Activated CD4-positive, alpha-beta T cell treated with anti-CD3 and anti-CD28 coated beads for 48 hours (primary cell): ENCODE data around the gene ITGAE.
A peak's percentile ranks its signal among the peaks of the same experiment; 100 is the strongest.
"Not testable (repeated sequence)": the region's sequence is repeated elsewhere in the genome, so short reads cannot be mapped to it uniquely, and the experiment has no call there.

Experiments used
- DNase-seq: peaks from one replicate; pipeline ENCODE4 v3.0.0-alpha.2; 2020

Gene ITGAE, protein sequence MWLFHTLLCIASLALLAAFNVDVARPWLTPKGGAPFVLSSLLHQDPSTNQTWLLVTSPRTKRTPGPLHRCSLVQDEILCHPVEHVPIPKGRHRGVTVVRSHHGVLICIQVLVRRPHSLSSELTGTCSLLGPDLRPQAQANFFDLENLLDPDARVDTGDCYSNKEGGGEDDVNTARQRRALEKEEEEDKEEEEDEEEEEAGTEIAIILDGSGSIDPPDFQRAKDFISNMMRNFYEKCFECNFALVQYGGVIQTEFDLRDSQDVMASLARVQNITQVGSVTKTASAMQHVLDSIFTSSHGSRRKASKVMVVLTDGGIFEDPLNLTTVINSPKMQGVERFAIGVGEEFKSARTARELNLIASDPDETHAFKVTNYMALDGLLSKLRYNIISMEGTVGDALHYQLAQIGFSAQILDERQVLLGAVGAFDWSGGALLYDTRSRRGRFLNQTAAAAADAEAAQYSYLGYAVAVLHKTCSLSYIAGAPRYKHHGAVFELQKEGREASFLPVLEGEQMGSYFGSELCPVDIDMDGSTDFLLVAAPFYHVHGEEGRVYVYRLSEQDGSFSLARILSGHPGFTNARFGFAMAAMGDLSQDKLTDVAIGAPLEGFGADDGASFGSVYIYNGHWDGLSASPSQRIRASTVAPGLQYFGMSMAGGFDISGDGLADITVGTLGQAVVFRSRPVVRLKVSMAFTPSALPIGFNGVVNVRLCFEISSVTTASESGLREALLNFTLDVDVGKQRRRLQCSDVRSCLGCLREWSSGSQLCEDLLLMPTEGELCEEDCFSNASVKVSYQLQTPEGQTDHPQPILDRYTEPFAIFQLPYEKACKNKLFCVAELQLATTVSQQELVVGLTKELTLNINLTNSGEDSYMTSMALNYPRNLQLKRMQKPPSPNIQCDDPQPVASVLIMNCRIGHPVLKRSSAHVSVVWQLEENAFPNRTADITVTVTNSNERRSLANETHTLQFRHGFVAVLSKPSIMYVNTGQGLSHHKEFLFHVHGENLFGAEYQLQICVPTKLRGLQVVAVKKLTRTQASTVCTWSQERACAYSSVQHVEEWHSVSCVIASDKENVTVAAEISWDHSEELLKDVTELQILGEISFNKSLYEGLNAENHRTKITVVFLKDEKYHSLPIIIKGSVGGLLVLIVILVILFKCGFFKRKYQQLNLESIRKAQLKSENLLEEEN

DNA sequence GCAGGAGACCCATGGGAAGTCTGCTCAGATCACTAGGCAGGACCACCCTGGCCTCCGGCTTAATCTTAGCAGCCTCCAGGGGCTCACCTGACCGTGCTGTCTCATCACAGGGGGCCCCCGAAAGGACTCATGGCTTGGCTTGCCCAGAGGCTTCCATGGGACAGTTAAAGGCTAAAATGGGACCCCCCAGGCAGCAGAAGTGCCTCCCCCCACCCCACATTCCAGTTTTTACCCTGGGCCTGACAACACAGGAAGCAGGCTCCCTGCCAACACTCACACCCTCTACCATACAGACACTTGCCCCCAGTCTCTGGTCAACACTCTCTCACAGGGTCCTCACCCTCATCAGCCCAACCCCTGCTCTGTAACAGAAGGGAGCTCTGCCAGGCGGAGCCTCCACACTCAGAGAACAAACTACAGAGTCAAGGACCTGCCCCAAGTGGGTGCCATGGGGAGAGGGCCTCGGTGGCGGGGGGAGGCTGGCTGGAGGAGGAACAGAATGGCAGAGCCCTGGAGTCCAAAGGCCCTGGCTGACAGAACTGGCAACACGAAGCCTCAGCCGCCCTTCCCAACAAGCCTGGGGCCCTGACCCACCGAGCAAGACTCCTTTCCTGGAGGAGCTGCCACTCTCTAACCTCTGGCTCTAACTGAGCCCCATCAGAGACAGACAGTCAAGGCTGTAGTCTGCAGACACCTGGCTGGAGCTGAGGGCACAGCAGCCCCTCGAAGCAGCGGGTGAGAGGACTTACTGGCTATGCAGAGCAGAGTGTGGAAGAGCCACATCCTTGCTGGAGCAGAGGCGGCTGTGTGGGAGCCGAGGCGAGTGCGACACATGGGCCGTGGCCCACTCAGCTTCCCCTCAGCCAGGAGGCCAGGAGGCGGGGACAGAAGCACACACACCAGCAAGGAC lies at the start of gene ITGAE:
Gene ITGAE, minus strand, starts transcription at position 827 of the 910 bp plus-strand sequence. Its CDS starts 44 bp downstream, at position 783.
- no peak for DNase-seq

DNA sequence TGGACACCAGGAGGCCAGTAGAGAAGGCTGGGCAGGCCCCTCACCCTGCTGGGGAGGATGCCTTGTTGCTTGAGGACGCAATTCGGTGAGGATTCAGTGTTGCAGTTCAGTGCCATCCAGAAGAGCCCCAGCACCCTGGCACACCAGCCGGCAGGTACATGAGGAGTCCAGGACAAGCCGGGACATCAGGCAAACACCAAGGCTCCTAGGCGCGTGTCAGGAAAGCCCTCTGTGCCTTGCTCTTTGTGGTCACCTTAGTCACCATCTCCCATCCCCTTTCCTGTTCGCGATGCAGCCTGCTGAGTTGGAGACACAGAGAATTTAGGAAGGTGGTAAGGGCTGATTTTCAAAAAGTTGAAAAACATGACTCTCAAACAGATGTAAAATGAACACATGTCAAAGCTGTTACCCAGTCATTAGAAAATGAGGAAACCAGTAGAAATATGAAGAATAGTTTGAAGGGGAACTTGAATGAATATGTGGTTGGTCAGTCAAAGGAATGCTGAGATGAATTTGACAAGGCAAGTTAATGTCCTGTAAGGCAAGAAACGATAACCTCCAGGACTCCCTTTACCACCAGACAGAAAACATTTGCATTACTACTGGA lies 47.3 kb upstream of the ITGAE start:
- DNase-seq: no peak

DNA sequence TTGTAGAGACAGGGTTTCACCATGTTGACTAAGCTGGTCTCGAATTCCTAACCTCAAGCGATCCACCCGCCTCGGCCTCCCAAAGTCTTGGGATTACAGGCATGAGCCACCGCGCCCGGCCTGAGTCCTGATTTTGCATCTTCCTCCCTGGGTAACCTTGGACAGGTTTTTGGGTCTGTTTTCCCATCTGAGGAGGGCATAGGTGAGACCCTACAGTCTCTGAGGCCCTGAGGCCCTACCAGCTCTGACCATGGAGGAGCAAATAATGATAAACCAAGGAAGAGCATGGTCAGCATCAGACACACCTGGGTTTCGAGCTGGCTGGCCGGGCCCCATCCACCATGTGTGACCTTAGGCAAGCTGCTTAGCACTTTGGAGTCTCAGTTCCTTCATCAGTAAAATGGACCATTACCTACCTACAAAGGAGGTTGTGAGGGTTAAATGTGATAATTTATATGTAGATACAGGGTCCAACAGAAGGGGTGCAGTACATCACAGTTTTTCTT lies 46.2 kb upstream of the ITGAE start:
- no peak for DNase-seq

DNA sequence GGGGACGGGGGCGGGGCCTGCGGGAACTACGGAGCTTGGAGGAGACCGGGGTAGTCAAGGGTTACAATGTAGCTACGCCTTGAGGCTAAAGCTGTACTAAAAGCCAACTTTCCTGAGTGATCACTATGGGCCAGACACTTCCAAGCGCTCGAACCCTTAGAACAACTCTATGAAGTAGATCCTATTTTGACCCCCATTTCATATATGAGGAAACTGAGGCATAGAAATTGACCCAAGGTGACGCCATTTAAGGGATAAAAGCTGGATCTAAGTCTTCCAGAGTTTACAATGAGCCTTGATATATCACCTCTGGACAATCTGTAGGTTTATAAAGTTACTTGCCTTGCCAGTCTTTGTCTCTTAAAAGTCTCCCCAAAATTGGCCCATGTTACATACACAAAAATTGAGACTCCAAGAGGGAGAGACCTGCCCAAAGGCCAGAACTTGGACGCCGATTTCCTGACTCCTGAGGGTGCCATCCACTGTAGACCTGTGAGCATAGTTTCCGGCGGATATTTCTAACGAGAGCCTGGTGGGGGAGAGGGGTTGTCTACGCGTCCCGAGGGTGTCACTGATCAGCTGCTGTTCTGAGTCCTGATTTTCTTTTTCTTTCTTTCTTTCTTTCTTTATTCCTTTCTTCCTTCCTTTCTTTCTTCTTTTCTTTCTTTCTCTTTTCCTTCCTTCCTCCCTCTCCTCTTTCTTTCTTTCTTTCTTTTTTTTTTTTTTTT lies 45.6 kb upstream of the ITGAE start:
- DNase-seq: no peak

DNA sequence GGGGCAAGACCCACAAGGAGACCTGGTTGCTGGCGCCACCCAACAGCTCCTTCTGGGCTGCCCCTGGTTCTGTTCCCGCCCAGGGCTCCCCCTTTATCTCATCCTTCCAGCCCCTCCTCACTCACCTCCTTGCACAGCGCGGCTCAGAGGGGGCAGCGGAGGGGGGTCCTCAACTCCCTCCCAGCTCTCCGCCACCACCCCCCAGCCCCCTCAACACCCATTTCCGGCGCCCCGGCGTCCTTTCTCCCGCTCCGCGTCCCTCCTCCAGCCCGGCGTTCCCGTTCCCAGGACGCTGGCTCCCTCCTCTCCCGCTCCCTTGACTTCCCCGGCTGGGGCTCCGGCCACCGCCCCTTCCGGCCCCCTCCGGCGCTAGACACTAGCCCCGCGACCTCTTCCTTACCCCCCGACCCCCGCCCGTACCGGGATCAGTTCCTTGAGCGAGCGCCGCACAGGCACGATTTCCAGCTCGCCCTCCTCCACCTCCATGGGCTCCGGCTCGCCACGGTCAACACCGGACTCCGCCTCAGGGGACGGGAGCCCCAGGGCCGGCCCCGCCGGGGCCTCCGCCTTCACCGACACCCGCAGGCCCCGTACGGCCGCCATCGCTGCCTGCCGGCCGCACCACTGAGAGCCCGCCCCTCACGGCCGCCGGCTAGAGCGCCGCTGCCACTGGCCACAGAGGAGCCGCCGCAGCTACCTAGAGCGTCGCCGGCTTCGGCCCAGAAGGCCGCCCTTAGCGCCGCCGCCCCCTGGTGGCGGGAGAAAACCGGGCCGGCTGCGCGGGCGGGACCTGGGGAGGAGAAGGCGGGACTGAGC lies 44.8 kb upstream of the ITGAE start, which contains the start of gene NCBP3:
Gene NCBP3, minus strand, starts transcription at position 626 of the 816 bp plus-strand sequence. Its CDS starts 23 bp downstream, at position 603.
- peak; percentile 93 for DNase-seq

DNA sequence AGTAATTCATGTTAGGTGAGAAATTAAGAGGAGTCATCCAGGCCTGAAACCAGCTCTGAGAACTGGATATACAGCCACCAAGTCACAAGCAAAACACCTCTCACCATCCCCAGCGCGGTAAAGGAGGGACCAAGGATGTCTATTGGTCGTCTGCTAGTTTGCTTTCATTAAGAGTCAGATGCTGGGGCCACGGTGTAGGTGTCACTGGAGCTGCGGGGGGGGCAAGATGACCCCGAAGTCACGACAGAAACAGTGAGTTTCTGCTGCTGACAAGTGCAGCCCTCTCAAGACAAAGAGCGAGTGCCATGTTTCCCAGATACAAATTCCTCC lies 44.3 kb upstream of the ITGAE start:
- DNase-seq: peak; percentile 69

DNA sequence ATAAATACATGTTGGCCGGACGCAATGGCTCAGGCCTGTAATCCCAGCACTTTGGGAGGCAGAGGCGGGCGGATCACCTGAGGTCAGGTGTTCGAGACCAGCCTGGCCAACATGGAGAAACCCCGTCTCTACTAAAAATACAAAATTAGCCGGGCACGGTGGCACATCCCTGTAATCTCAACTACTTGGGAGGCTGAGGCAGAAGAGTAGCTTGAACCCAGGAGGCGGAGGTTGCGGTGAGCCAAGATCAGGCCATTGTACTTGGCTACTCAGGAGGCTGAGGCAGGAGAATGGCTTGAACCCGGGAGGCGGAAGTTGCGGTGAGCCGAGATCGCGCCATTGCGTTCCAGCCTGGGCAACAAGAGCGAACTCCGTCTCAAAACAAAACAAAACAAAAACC lies 43.6 kb upstream of the ITGAE start:
- not testable (repeated sequence) for DNase-seq

DNA sequence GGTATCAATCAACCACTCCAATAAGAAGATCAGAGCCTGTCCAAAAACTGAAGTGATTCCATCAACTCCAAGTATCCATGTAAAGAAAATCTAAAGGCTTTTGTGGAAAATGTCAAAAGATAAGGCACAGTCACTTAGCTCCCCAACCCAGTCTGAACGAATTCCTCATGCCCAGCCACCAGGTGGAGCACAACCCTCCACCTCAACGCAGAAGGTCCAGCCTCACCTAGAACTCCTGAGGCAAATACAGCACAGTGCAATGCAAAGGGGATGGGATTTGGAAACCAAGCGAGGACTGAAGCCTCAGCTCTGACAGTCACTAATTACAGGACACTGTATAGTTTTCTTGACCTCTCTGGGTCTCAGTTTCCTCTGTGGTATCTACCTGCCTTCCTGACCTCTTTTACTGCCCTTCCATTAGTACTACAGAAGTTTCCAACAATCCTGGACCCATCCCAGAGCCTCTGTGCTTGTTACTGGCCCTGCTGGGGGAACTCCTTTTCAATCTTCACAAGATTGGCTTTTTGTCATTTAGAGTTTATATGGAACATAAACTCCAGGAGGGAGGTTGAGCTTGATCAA lies 43.0 kb upstream of the ITGAE start:
- DNase-seq: peak; percentile 65

DNA sequence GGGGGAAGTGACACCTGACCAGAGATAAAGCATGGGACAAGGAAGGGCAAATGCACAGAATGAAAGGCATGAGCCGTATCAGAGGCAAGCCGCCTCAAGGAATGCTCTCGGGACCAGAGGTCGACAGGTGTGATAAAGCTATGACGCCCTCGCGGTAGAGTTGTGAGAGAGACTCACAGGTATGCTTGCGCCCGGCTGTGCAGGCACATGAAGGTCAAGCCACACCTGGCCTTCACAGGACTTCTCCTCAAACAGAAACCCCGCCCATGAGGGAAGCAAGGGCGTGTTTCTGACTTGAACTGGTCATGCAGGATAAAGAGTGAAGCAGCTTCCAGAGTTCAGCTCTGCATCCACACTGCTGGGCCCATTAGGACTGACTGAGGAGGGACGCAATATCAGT lies 37.2 kb upstream of the ITGAE start:
- no peak for DNase-seq

DNA sequence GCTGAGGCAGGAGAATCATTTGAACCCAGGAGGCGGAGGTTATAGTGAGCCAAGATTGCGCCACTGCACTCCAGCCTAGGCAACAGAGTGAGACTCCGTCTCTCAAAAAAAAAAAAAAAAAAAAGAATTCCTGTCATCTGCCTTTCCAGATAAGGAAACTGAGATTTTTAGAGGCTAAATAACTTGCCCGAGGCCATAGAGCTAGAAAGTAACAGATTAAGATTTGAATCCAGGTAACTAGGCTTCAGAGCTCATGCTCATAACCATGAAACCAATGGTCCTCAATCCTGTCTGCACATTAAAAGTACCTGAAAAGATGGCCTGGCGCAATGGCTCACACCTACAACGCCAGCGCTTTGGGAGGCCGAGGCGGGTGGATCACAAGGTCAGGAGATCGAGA lies 35.6 kb upstream of the ITGAE start:
- no peak for DNase-seq

DNA sequence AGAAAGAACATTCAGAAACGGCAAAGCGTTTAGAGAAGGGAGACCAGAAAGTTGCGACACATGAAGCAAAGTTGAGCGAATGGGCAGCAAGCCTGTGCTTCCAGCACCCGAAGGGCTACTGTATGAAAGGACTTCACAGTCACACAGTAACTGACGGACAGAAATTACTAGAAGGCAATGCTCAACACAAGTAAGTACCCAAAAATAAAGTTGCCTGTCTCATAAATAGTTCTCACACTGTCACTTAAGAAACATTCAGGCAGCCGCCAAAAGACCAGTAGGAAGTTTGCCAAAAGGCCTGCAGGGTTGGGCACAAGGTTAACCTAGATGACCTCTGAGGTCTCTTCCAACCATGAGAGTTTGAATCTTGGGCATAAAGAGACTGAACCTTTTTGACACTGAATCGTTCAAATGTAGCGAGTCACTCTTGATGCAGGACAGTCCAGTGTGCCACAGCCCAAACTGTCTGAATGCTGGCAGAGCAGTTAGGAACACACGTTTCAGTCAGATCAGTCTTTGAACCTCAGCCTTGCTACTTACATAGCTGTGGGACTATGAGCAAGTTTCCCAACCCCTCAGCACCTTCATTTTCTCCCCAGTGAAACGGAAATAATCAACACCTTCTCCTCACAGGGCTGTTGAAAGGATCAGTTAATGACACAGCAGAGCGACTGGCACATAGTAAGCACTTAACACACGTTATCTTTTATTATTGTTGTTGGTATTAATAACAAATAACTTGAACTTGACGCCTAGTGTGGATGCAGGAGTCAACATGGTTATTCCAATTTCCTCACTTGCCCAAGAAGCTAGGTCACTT lies 34.6 kb upstream of the ITGAE start:
- no peak for DNase-seq

DNA sequence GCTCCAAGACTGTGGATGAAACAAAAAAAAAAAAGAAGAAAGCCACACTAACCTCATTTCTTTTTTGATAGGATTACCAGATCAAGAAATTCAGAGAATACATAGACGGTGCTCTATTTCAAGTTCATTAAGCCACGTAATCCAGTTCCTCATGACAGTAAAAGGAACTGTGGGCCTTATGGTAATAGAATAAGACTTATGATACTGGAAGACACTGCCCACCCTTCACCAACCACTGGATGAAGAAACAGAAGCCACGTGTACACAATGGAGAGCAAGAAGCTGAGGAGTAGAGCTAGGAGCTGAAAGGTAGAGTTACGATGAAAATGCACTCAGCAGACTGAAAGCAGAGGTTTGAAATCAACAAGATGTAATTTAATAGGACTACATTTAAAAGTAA lies 33.8 kb upstream of the ITGAE start:
- DNase-seq: no peak

DNA sequence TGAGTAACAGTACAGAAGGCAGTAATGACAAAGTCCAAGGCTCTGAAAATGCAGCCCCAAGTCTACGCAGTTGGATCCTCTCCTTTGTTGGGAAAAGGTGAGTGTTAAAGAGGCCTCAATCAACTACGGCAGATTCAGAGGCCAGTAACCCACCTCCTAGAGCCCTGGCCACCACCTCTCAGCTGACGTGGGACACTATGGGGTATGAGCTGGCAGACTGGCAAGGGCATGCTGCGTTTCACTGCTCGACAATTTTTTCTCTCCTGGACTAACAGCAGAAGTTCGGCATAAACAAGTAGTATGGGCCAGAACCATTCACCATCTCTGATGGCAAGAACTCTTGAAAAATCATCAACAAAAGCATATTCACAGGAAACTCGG lies 27.9 kb upstream of the ITGAE start:
- DNase-seq: no peak

DNA sequence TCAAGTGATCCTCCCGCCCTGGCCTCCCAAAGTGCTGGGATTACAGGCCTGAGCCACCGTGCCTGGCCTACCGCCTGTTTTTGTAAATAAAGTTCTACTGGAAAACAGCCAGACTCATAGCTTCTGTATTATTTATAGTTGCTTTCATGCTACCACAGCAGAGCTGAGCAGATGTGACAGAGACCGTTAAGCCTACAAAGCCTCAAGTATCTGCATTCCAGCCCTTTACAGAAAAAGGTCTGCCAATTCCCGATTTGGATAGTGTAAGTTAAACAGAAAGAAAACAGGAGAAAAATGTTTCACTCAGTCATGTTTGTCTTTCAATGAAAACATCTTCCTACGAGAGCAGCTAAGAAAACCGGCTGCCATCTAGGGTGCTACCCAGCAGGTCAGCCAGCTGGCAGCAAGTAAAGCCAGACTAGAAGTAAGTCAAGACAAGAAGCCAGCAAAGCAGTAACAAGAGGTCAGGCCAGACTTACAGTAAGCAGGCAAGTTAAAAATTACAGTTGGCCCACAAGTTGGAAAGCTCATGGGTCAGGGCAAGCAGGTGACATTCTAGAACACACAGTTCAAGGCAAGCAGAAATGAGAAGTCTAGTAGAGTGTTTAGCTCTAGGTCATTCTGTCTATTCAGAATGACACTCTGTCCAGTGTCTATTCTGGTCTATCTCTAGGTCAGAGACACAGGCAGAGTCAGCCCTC lies 27.3 kb upstream of the ITGAE start:
- DNase-seq: no peak

DNA sequence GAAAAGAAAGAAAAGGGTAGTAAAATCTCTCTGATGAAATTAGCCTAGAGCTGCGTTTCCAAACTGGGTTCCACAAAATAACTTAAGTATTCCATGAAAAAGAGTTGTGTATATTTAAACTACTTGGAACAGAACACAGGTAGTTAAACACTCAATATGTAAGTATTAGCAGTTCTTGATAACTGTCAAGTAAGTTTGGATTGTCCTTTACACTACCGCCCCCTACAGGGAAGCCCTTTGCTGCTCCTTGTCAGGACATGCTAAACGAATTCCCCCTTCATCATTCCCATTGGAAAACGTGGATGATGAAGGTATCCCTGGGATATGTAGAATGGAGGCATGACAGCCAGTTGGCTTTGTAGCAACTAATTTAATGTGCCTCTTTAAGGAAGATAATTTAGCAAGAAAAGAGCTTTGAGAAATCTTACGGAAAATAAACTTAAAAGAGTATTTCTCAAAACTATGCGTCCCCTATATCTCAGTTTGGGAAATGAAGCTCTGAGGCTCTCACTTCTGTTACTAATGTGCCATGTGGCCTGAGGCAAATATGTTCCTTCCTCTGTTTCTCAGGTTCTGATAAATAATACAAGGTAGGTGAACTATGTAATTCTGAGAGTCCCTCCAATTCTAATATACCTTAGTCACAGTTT lies 26.3 kb upstream of the ITGAE start:
- peak; percentile 73 for DNase-seq

DNA sequence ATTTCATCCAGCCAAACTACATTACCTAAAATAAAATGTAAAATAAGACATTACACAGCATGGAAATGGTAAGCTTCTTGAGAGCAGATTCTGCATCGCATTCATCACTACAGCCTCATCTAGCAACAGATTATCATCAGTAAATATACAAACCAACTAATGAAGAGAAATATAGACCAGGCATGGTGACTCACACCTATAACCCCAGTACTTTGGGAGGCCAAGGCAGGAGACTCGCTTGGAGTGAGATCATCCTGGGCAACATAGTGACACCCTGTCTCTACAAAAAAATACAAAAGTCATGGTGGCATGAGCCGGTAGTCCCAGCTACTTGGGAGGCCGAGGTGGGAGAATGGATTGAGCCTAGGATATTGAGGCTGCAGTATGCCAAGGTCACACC lies 25.2 kb upstream of the ITGAE start:
- DNase-seq: no peak

DNA sequence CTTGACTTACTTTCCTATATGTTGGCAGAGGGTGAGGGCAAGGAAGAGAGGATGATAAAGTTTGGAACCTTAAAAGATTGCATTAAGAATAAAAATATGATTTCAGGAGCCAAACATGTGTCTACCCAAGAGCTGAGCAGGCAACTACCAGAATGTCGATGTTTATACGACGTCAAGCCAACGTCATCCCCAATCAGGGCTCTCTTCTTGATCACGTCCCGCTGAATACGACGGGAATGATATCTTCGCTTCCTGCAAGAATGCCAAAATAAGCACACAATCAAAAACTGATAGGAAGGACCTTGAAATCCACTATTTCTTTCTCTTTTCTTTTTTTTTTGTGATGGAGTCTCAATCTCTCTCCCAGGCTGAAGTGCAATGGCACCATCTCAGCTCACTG lies 20.1 kb upstream of the ITGAE start:
- no peak for DNase-seq

DNA sequence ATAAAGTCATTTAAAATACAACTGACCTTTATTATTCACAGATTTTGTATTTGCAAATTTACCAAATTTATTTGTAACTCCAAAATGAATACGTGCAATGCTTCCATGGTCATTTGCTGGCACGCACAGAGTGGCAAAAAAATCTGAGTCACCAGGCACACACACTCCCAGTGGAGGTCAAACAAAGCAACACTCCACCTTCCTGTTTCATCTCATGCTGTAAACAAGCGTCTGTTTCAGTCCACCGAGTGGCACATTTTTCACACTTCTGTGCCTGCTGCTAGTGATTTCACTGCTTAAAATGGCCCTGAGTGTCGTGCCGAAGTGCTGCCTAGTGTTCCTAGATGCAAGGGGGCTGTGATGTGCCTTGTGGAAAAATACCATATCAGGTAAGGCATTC lies 17.8 kb upstream of the ITGAE start:
- DNase-seq: no peak
